ENCODE data around the gene SLC23A2. TPM values are rescaled to one million over a fixed set of nuclear protein-coding genes. Genes with fewer than 3 reads are reported as not detected.

The SLC23A2 gene
- total RNA-seq, 1 experiment from 2014 or later: 21.1 TPM

GRCh38 chr20:4820806-4821518 is 180.3 kb downstream of the SLC23A2 start:
- peak; percentile 28 for DNase-seq (ENCODE audit: low read depth)

DNA sequence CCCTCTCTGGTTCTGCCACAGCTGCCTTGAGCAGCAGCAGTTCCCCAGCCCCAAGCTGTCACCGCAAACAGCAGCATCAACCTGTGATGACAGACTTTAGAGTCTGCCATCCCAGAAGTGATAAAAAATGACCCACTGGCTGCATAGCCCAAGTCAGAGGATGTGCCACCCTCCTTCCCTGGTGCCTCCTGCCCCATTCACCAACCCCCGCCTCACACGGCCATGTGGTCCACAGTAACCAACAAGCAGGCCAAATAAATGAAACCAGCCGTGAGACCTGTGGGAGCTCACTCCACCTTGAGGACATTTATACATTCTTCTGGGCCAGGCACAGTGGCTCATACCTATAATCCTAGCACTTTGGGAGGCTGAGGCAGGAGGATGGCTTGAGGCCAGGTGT is 181.4 kb downstream of the SLC23A2 start:
- DNase-seq (ENCODE audit: low read depth): no peak

GRCh38 chr20:4817230-4817671 is 184.1 kb downstream of the SLC23A2 start:
- DNase-seq (ENCODE audit: low read depth): no peak

DNA sequence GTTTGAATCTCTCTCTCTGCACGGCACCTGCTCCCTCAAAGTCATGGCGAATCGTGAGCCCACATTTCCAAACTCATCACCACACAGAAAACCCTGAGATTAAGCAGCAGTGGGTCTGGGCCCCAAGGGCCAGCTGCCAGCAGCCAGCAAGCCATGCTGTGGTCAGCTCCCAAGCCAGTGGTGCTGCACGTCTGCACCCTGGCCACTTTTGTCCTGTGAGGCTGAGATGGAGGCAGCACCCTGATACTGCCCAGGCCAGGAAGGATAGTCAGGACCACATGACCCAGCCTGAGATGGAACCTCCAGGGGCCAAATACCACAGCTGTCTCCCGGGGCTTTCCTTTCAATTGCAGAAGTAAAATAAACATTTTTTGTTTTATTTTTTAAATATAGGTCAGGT is 185.7 kb downstream of the SLC23A2 start:
- DNase-seq (ENCODE audit: low read depth): no peak

- no peak for DNase-seq (ENCODE audit: low read depth)
These were observed 186.5 kb downstream of the SLC23A2 start for GRCh38 chr20:4814696-4815252.

GRCh38 chr20:4813863-4814695 is 187.2 kb downstream of the SLC23A2 start:
- DNase-seq (ENCODE audit: low read depth): peak; percentile 31

- no peak for DNase-seq (ENCODE audit: low read depth)
These were observed 188.0 kb downstream of the SLC23A2 start for GRCh38 chr20:4813076-4813862.

GRCh38 chr20:4812641-4813075 is 188.7 kb downstream of the SLC23A2 start:
- no peak for DNase-seq (ENCODE audit: low read depth)

DNA sequence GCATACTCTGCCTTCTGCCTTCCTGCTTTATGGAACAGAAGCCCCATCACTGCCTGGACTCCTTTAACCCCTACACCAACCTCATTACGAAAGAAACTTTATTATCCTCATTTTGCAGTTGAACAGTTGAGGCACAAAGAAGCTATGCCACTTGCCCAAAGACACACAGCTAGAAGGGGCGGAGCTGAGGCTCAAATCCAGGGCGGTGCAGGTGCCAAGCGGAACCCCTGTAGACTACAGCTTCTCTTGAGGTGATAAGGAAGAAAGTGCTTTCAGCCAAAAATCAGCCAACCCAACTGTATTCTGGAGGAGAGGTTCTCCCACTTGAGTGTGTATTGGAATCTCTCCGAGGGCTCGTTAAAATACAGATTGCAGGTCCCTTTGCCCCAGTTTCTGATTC is 189.1 kb downstream of the SLC23A2 start:
- no peak for DNase-seq (ENCODE audit: low read depth)

GRCh38 chr20:4811661-4812181 is 189.6 kb downstream of the SLC23A2 start:
- peak; percentile 41 for DNase-seq (ENCODE audit: low read depth)

DNA sequence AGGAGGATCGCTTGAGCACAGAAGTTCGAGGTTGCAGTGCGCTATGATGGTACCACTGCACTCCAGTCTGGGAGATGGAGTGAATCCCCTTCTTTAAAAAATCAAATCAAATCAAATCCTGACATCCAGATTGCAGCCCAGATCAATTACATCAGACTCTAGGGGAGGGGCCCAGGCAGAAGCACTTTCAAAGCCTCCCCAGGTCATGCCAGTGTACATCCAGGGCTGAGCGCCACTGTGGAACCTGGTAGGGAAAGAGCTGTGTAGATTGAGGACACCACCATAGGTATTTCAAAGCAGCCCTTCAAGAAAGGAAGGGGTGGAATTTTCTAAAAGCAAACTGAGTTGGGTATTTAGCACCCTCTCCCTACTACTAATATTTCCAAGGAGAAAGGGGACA is 190.1 kb downstream of the SLC23A2 start:
- DNase-seq (ENCODE audit: low read depth): no peak

DNA sequence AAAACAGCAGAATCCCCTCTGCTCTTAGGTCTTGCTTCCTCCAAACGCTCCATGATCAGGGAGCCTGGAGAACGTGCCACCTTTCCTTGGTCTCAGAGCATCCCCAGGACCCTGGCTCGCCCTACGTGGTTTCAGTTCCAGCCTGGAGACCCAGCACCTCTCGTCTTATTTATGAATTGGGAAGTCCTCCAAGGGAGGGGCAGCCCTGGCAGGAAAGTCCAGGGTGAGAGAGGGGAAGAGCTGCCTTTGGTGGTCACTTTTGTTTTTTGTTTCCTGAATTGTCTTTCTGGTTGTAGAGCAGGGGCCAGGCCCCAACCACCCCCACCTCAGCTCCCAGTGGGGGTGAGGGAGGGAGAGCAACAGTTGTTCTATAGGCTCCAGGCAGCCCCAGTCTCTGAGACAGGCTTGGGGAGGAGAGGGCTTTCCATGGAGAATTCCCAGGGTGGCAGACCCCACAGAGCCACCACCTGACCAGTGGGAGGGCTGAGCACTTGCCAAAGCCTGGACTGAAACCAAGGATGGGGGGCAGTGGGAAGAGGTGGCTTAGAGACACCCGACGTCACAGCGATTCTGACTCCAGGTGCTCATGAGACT is 190.8 kb downstream of the SLC23A2 start:
- DNase-seq (ENCODE audit: low read depth): no peak

GRCh38 chr20:4809707-4810106 is 191.6 kb downstream of the SLC23A2 start:
- DNase-seq (ENCODE audit: low read depth): no peak

DNA sequence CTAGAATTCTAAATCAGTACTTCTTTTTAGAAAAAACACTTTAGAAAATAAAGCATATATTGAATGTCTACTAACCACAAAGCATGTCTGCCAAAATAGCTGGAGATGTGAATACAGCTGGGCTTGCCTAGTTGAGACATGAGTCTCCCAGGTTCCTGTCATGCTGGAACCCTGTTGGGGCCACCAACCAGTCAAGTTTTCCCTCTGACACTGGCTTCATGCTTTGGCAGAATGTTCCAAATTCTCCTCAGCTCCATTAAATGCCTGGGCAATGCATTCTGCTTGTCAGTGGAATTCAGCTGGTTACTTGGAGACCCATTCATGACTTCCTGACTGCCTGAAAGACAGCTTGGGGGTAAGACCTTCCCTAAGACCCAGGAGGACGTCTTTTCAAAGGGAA is 192.4 kb downstream of the SLC23A2 start:
- no peak for DNase-seq (ENCODE audit: low read depth)

DNA sequence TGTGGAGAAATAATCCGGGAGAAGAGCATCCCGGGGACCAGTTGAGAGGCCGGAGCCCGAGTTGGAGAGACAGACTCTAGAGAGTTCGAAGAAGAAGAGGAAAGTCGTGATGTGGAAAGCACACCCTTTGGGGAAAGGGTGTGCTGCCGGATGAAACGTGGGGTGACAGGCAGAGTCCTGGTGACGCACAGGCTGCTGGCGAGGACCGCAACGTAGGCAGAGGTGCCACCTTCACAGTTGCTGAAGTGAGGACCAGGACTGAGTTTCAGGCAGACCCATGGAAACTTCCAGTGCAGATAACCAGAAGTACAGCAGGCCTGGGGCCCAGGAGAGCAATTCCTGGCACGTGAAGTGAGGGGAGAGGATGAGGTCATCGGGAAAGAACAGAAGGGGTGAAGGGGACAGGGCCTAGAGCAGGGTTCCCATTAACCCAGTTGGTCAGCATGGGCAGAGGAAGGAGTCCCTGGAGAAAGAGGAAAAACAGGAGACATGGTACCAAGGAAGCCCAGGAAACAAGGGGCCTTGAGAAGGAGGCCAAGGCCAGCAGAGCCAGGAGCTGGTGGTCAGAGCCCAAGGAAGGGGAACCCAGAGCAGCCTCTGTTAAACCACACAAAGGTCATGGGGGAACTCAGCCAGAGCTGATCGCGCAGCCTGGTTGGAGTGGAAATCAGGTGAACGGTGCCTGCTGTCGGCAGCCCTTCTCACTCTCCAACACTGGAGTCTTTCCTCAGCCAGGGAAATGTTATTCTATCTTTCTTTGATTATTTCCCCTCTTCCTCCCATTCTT is 195.5 kb downstream of the SLC23A2 start:
- no peak for DNase-seq (ENCODE audit: low read depth)

GRCh38 chr20:4802527-4802926 is 198.8 kb downstream of the SLC23A2 start:
- DNase-seq (ENCODE audit: low read depth): no peak

All from HT1080 (cell line).